Stimulated activated naive CD8-positive, alpha-beta T cell treated with anti-CD3 and anti-CD28 coated beads, Interleukin-15, Interleukin-2, amounts not matched to agents 100 ng/mL and 50 ng/mL, for 24 hours (primary cell): ENCODE data around the gene IGF1R.

Experiments used
- H3K27ac Mint-ChIP-seq: one replicate; pipeline ENCODE4 v1.8.0; 2021; ENCODE audit warnings: mild to moderate bottlenecking, mixed read lengths
- H3K27me3 Mint-ChIP-seq: one replicate; pipeline ENCODE4 v1.8.0; 2021; ENCODE audit warnings: mixed read lengths
- H3K36me3 Mint-ChIP-seq: one replicate; pipeline ENCODE4 v1.8.0; 2021; ENCODE audit warnings: low read depth, mixed read lengths
- H3K4me1 Mint-ChIP-seq: one replicate; pipeline ENCODE4 v1.8.0; 2021; ENCODE audit warnings: low read depth, mixed read lengths
- H3K4me3 Mint-ChIP-seq: one replicate; pipeline ENCODE4 v1.8.0; 2021; ENCODE audit warnings: mild to moderate bottlenecking, mixed read lengths
- H3K9me3 Mint-ChIP-seq: one replicate; pipeline ENCODE4 v1.8.0; 2021; ENCODE audit warnings: mixed read lengths

The IGF1R gene

GRCh38 chr15:98968576-98968975 is 320.2 kb downstream of the IGF1R start:
- Mint-ChIP-seq H3K27ac (no peak overlapping the region), H3K4me3 (no peak overlapping the region), H3K9me3 (no peaks in the 10 kb centered on the region), H3K27me3 (no peaks in the 10 kb centered on the region), H3K36me3 (no peaks in the 10 kb centered on the region), H3K4me1 (no peaks in the 10 kb centered on the region)

GRCh38 chr15:98969126-98969735 is 320.9 kb downstream of the IGF1R start:
- Mint-ChIP-seq H3K27me3 (no peaks in the 10 kb centered on the region), H3K36me3 (no peaks in the 10 kb centered on the region), H3K4me3 (no peak overlapping the region), H3K27ac (no peak overlapping the region), H3K4me1 (no peaks in the 10 kb centered on the region), H3K9me3 (no peaks in the 10 kb centered on the region)

- H3K27me3 Mint-ChIP-seq, result no peaks in the 10 kb centered on the region
- no peaks in the 10 kb centered on the region for H3K9me3 Mint-ChIP-seq
- H3K27ac Mint-ChIP-seq, result no peak overlapping the region
- H3K36me3 Mint-ChIP-seq, result no peaks in the 10 kb centered on the region
- no peaks in the 10 kb centered on the region for H3K4me1 Mint-ChIP-seq
- no peak overlapping the region for H3K4me3 Mint-ChIP-seq
These were observed 322.5 kb downstream of the IGF1R start for GRCh38 chr15:98970799-98971198.

- no peak overlapping the region for H3K4me3 Mint-ChIP-seq
- H3K36me3 Mint-ChIP-seq, result no peaks in the 10 kb centered on the region
- H3K9me3 Mint-ChIP-seq, result no peaks in the 10 kb centered on the region
- H3K27ac Mint-ChIP-seq, result no peak overlapping the region
- H3K4me1 Mint-ChIP-seq, result no peaks in the 10 kb centered on the region
- no peaks in the 10 kb centered on the region for H3K27me3 Mint-ChIP-seq
These were observed 328.2 kb downstream of the IGF1R start for GRCh38 chr15:98976500-98976899.

GRCh38 chr15:98977441-98977840 is 329.1 kb downstream of the IGF1R start:
- no peaks in the 10 kb centered on the region for H3K9me3 Mint-ChIP-seq
- no peak overlapping the region for H3K4me3 Mint-ChIP-seq
- no peaks in the 10 kb centered on the region for H3K27me3 Mint-ChIP-seq
- no peak overlapping the region for H3K27ac Mint-ChIP-seq
- no peaks in the 10 kb centered on the region for H3K36me3 Mint-ChIP-seq
- no peaks in the 10 kb centered on the region for H3K4me1 Mint-ChIP-seq

- H3K36me3 Mint-ChIP-seq, result no peaks in the 10 kb centered on the region
- no peaks in the 10 kb centered on the region for H3K9me3 Mint-ChIP-seq
- H3K27me3 Mint-ChIP-seq, result no peaks in the 10 kb centered on the region
- no peak overlapping the region for H3K4me3 Mint-ChIP-seq
- no peak overlapping the region for H3K27ac Mint-ChIP-seq
- no peaks in the 10 kb centered on the region for H3K4me1 Mint-ChIP-seq
These were observed 329.8 kb downstream of the IGF1R start for GRCh38 chr15:98978153-98978552.

- peaks cover 4% of the 10 kb centered on the region for H3K9me3 Mint-ChIP-seq
- H3K36me3 Mint-ChIP-seq, result no peaks in the 10 kb centered on the region
- H3K4me1 Mint-ChIP-seq, result no peaks in the 10 kb centered on the region
- H3K27me3 Mint-ChIP-seq, result no peaks in the 10 kb centered on the region
- H3K27ac Mint-ChIP-seq, result no peak overlapping the region
- no peak overlapping the region for H3K4me3 Mint-ChIP-seq
These were observed 332.5 kb downstream of the IGF1R start for GRCh38 chr15:98980899-98981228.

GRCh38 chr15:98981851-98982722 is 333.7 kb downstream of the IGF1R start:
- Mint-ChIP-seq H3K27me3 (peaks cover 4% of the 10 kb centered on the region), H3K36me3 (no peaks in the 10 kb centered on the region), H3K4me1 (no peaks in the 10 kb centered on the region), H3K9me3 (peaks cover 11% of the 10 kb centered on the region), H3K4me3 (no peak overlapping the region), H3K27ac (no peak overlapping the region)

GRCh38 chr15:98983334-98983733 is 335.0 kb downstream of the IGF1R start:
- H3K36me3 Mint-ChIP-seq, result no peaks in the 10 kb centered on the region
- peaks cover 11% of the 10 kb centered on the region for H3K9me3 Mint-ChIP-seq
- peaks cover 4% of the 10 kb centered on the region for H3K27me3 Mint-ChIP-seq
- H3K4me3 Mint-ChIP-seq, result no peak overlapping the region
- no peak overlapping the region for H3K27ac Mint-ChIP-seq
- H3K4me1 Mint-ChIP-seq, result no peaks in the 10 kb centered on the region

GRCh38 chr15:98986281-98986680 is 337.9 kb downstream of the IGF1R start:
- Mint-ChIP-seq H3K36me3 (no peaks in the 10 kb centered on the region), H3K9me3 (peaks cover 11% of the 10 kb centered on the region), H3K27me3 (peaks cover 14% of the 10 kb centered on the region), H3K4me3 (no peak overlapping the region), H3K4me1 (no peaks in the 10 kb centered on the region), H3K27ac (no peak overlapping the region)

- peaks cover 8% of the 10 kb centered on the region for H3K27me3 Mint-ChIP-seq
- no peak overlapping the region for H3K4me3 Mint-ChIP-seq
- H3K27ac Mint-ChIP-seq, result no peak overlapping the region
- H3K4me1 Mint-ChIP-seq, result no peaks in the 10 kb centered on the region
- peaks cover 11% of the 10 kb centered on the region for H3K9me3 Mint-ChIP-seq
- H3K36me3 Mint-ChIP-seq, result no peaks in the 10 kb centered on the region
These were observed 346.6 kb downstream of the IGF1R start for GRCh38 chr15:98994892-98995291.

GRCh38 chr15:98996169-98996568 is 347.8 kb downstream of the IGF1R start:
- Mint-ChIP-seq H3K9me3 (peaks cover 15% of the 10 kb centered on the region), H3K27me3 (peaks cover 5% of the 10 kb centered on the region)

GRCh38 chr15:98996624-98997023 is 348.3 kb downstream of the IGF1R start:
- no peak overlapping the region for H3K4me3 Mint-ChIP-seq
- peaks cover 15% of the 10 kb centered on the region for H3K9me3 Mint-ChIP-seq
- peaks cover 5% of the 10 kb centered on the region for H3K27me3 Mint-ChIP-seq
- no peaks in the 10 kb centered on the region for H3K4me1 Mint-ChIP-seq
- H3K27ac Mint-ChIP-seq, result no peak overlapping the region
- H3K36me3 Mint-ChIP-seq, result no peaks in the 10 kb centered on the region

More at GRCh38 chr15:98996169-98996568, 347.8 kb downstream of the IGF1R start:
- Mint-ChIP-seq H3K4me3 (no peak overlapping the region), H3K4me1 (no peaks in the 10 kb centered on the region), H3K36me3 (no peaks in the 10 kb centered on the region), H3K27ac (no peak overlapping the region)

GRCh38 chr15:98997312-98997711 is 349.0 kb downstream of the IGF1R start:
- Mint-ChIP-seq H3K27me3 (peaks cover 1% of the 10 kb centered on the region), H3K36me3 (no peaks in the 10 kb centered on the region), H3K9me3 (peaks cover 15% of the 10 kb centered on the region), H3K27ac (no peak overlapping the region), H3K4me1 (no peaks in the 10 kb centered on the region), H3K4me3 (no peak overlapping the region)

GRCh38 chr15:98997755-98998154 is 349.4 kb downstream of the IGF1R start:
- Mint-ChIP-seq H3K27ac (no peak overlapping the region), H3K36me3 (no peaks in the 10 kb centered on the region), H3K4me3 (no peak overlapping the region), H3K9me3 (peaks cover 15% of the 10 kb centered on the region), H3K27me3 (no peaks in the 10 kb centered on the region), H3K4me1 (no peaks in the 10 kb centered on the region)

GRCh38 chr15:98998279-98998678 is 349.9 kb downstream of the IGF1R start:
- Mint-ChIP-seq H3K4me1 (no peaks in the 10 kb centered on the region), H3K27me3 (no peaks in the 10 kb centered on the region), H3K36me3 (no peaks in the 10 kb centered on the region), H3K27ac (no peak overlapping the region), H3K9me3 (peaks cover 15% of the 10 kb centered on the region), H3K4me3 (no peak overlapping the region)
